Vagina (tissue), 2 donors: ENCODE data around the gene SEMA6D. TPM values are rescaled to one million over a fixed set of nuclear protein-coding genes. Genes with fewer than 3 reads are reported as not detected.
A peak's percentile ranks its signal among the peaks of the same experiment; 100 is the strongest.

Source experiments
- DNase-seq, 2 donors: peaks; one replicate each; pipeline ENCODE4 v3.0.0-alpha.2; 2017; ENCODE audit errors: extremely low spot score in 2 of 2
- H3K27ac ChIP-seq: fragments of 200-600 bp; sonication (generic); one replicate; pipeline ENCODE4 v1.5.1; 2019
- H3K27me3 ChIP-seq: fragments of 200-600 bp; sonication (generic); one replicate; pipeline ENCODE4 v1.5.1; 2019
- H3K36me3 ChIP-seq, 2 donors: fragments of 200-600 bp; sonication (generic); one replicate each; pipeline ENCODE4 v1.5.1; 2017 to 2019
- H3K4me1 ChIP-seq: fragments of 200-600 bp; sonication (generic); one replicate; pipeline ENCODE4 v1.5.1; 2019
- H3K4me3 ChIP-seq, 2 donors: fragments of 200-600 bp; sonication (generic); 1 replicate in 1 of 2; 2 replicates in 1 of 2; pipeline ENCODE4 v1.5.1; 2016 to 2019
- H3K9me3 ChIP-seq: fragments of 200-600 bp; sonication (generic); one replicate; pipeline ENCODE4 v1.5.1; 2019
- CTCF ChIP-seq, 3 experiments: fragments of 450-650 bp in 2 of 3; fragments of 200-600 bp in 1 of 3; sonication (generic) in 1 of 3; IDR thresholded peaks; one replicate each; pipeline ENCODE4 v1.5.1; 2017 to 2019; ENCODE audit warnings: antibody characterized with exemption in 3 of 3, mild to moderate bottlenecking in 2 of 3, moderate library complexity in 2 of 3
- POLR2A ChIP-seq, 2 donors: fragments of 450-650 bp; IDR thresholded peaks; one replicate each; pipeline ENCODE4 v1.6.1; 2017; ENCODE audit warnings: antibody characterized with exemption in 2 of 2, mild to moderate bottlenecking in 2 of 2, moderate library complexity in 2 of 2
- POLR2AphosphoS5 ChIP-seq, 2 donors: sonication (generic); formaldehyde crosslinking; IDR thresholded peaks; one replicate each; pipeline ENCODE4 v1.9.0; 2017; ENCODE audit warnings: antibody characterized with exemption in 2 of 2, mild to moderate bottlenecking in 2 of 2, low read depth in 1 of 2; ENCODE audit not compliant: insufficient read depth in 1 of 2
- intact Hi-C: fragments of 100-400 bp; cut with DNase I; formaldehyde crosslinking; loops from one replicate; pipeline ENCODE4 v1.15.1; 2023
- total RNA-seq: library from RNA; depleted of rRNA; stranded (reverse); fragments of >200 nt; gene quantifications from one replicate; pipeline ENCODE4 v1.2.3, GENCODE V29; 2016

The SEMA6D gene
- total RNA-seq, 1 donor from 2014 or later: 34.9 TPM

DNA sequence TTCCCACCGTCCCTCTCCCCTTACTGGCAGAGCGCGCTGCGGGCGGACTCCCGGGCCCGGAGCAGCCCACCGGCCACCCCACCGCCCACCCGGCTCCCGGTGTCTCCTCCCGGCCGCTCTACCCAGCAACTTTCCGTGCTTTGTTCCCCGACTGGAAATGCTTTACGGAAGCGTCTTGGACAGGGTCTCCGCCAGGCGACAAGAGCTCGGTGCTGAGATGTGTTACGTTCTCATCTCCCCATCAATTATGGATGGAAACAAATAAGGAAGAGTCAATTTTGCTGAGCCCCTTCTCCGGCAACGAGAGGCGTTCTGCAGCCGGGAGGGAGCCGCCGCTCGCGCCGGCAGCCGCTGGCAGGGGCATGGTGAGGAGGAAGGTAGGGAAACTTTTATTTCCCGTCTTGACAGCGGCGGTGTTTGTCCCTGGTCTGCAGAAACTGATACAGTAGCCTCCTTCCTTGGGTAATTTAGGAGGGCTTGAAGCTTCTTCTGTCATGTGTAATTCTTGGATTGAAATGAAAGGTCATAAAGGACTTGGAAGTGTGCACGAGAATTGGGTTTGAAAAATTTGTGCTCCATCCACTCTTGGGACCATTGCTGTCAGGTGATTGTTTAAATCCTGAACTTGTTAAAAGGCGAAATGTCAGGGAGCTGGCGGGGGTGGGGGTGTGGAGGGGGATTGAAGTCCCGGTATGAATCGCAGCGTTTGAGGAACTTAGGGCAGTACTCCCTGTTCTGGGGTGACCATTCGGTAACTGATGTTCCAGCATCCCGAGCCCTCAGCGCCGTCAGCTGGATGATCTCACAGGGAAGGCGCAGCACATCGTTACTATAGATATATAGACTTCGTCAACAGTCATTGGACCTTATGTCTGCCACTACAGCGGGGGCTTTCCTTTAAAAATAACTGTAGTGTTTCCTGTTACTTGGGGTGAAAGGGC lies 1.5 kb downstream of the SEMA6D start:
- intact Hi-C loops: no loop called here
- DNase-seq: no peak
- Histone ChIP-seq H3K27ac (peak overlapping the region; percentile 85), H3K4me1 (peaks cover 48% of the 10 kb centered on the region), H3K36me3 (no peaks in the 10 kb centered on the region), H3K27me3 (no peaks in the 10 kb centered on the region), H3K4me3 (peak overlapping the region; percentile 69 to 80), H3K9me3 (no peaks in the 10 kb centered on the region)
- no peak for TF ChIP-seq CTCF (IDR thresholded peaks at IDR 0.05)
- peak in 1 of 2 donors; percentile 12 for TF ChIP-seq POLR2A (IDR thresholded peaks at IDR 0.05)

- intact Hi-C loops: no loop called here
- H3K27me3 ChIP-seq: no peaks in the 10 kb centered on the region
- H3K4me3 ChIP-seq: peak overlapping the region; percentile 69 to 80
- H3K9me3 ChIP-seq: no peaks in the 10 kb centered on the region
- DNase-seq: no peak
- H3K27ac ChIP-seq: peak overlapping the region; percentile 85
- peaks cover 57% of the 10 kb centered on the region for H3K4me1 ChIP-seq
- TF ChIP-seq CTCF (IDR thresholded peaks at IDR 0.05) (no peak), POLR2AphosphoS5 (IDR thresholded peaks at IDR 0.05; ENCODE audit: insufficient read depth in 1 of 2, low read depth in 1 of 2) (no peak), POLR2A (IDR thresholded peaks at IDR 0.05) (no peak)
- H3K36me3 ChIP-seq: no peaks in the 10 kb centered on the region
Measured at GRCh38 chr15:47719730-47720129, 2.4 kb downstream of the SEMA6D start.

GRCh38 chr15:47720555-47720954 lies 3.2 kb downstream of the SEMA6D start:
- Histone ChIP-seq H3K36me3 (no peaks in the 10 kb centered on the region), H3K4me3 (peak overlapping the region in 1 of 2 donors; percentile 69), H3K4me1 (peaks cover 62% of the 10 kb centered on the region), H3K27me3 (no peaks in the 10 kb centered on the region), H3K9me3 (no peaks in the 10 kb centered on the region), H3K27ac (peak overlapping the region; percentile 85)
- no peak for DNase-seq
- TF ChIP-seq CTCF (IDR thresholded peaks at IDR 0.05) (no peak), POLR2A (IDR thresholded peaks at IDR 0.05) (no peak), POLR2AphosphoS5 (IDR thresholded peaks at IDR 0.05; ENCODE audit: insufficient read depth in 1 of 2, low read depth in 1 of 2) (no peak)
- intact Hi-C loops: no loop called here

DNA sequence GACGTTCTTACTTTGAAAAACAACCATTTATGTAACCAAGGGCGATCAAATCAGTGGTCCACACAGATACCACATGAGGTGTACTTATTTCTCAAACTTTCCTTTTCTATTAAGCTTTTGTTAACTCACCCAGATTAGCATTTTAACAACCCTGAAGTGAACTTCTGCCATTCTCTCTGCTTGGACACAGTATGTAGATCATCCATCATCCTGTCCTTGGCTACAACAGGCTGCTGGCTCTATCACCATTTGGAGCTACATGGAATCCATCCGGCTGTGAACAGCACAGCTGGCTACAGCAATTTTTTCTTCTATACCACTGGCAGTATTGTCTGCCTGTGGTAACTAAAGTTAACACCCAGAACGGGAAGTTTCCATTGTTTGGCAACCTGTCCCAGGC lies 4.4 kb downstream of the SEMA6D start:
- H3K9me3 ChIP-seq: no peaks in the 10 kb centered on the region
- peak overlapping the region; percentile 7 for H3K27ac ChIP-seq
- peak overlapping the region in 1 of 2 donors; percentile 69 for H3K4me3 ChIP-seq
- intact Hi-C loops: no loop called here
- H3K4me1 ChIP-seq: peaks cover 60% of the 10 kb centered on the region
- H3K27me3 ChIP-seq: no peaks in the 10 kb centered on the region
- no peak for TF ChIP-seq POLR2A (IDR thresholded peaks at IDR 0.05)
- TF ChIP-seq CTCF (IDR thresholded peaks at IDR 0.05): no peak
- TF ChIP-seq POLR2AphosphoS5 (IDR thresholded peaks at IDR 0.05; ENCODE audit: insufficient read depth in 1 of 2, low read depth in 1 of 2): no peak
- H3K36me3 ChIP-seq: no peaks in the 10 kb centered on the region
- DNase-seq: no peak

DNA sequence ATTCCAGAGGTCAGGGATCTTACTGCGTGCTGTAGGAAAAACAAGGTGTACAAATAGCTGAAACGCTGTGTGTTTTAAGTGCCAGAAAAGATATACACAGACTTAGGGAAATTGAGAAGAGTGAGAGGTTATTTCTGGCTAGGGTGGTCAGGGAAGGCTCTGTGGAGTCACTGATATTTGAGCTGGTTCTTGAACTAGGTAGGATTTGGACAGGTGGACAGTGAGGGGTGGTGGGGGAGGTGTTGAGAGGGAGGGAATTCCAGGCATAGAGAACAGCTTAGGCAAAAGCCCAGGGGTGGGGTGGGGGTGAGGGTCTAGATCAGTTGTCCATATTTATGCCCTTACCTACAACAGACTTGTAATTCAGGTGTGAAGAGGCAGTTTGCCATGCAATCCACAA lies 7.0 kb downstream of the SEMA6D start:
- no peaks in the 10 kb centered on the region for H3K9me3 ChIP-seq
- no peak overlapping the region for H3K27ac ChIP-seq
- peaks cover 69% of the 10 kb centered on the region for H3K4me1 ChIP-seq
- TF ChIP-seq CTCF (IDR thresholded peaks at IDR 0.05) (no peak), POLR2A (IDR thresholded peaks at IDR 0.05) (no peak), POLR2AphosphoS5 (IDR thresholded peaks at IDR 0.05; ENCODE audit: insufficient read depth in 1 of 2, low read depth in 1 of 2) (no peak)
- no peak overlapping the region for H3K4me3 ChIP-seq
- H3K27me3 ChIP-seq: no peaks in the 10 kb centered on the region
- no peaks in the 10 kb centered on the region for H3K36me3 ChIP-seq
- intact Hi-C loops: no loop called here
- DNase-seq: no peak
